PC-3 (cell line): Measurements from ENCODE around the gene KRTAP5-3. TPM values are rescaled to one million over a fixed set of nuclear protein-coding genes. Genes with fewer than 3 reads are reported as not detected.
"Not testable (repeated sequence)": the region's sequence is repeated elsewhere in the genome, so short reads cannot be mapped to it uniquely, and the experiment has no call there.

ENCODE experiments used
- ATAC-seq: fragments of 200-7000 bp; cut with Tn5 transposase; 2 replicates; pipeline ENCODE4 v1.9.1; 2020; ENCODE audit warnings: mild to moderate bottlenecking, moderate library complexity
- BruUV-seq: library from RNA; stranded (reverse); fragments of 400-500 nt; replicated peaks from 2 replicates; lab custom pipeline; 2021; lab: Mats Ljungman, UMichigan
- CTCF ChIA-PET: fragments of 300-600 bp; sonication (Branson Sonifier 250); formaldehyde crosslinking; loops from one replicate; lab custom pipeline; 2022; ENCODE audit warnings: antibody characterized with exemption; lab: Charles Lee
- POLR2A ChIA-PET: fragments of 300-600 bp; sonication (Branson Sonifier 250); formaldehyde crosslinking; loops from one replicate; lab custom pipeline; 2022; ENCODE audit warnings: antibody characterized with exemption; ENCODE audit not compliant: unreplicated experiment; lab: Charles Lee
- DNase-seq: peaks from one replicate; pipeline ENCODE4 v3.0.0-alpha.2; 2015
- H2AFZ ChIP-seq: fragments of 300-600 bp; sonication (generic); 2 replicates; pipeline ENCODE4 v1.6.0; 2016; ENCODE audit warnings: antibody characterized with exemption, low read length
- H3F3A ChIP-seq: fragments of 300-600 bp; sonication (generic); one replicate; pipeline ENCODE4 v1.6.0; 2017; ENCODE audit warnings: antibody characterized with exemption, low read length, control low read depth, mild to moderate bottlenecking; ENCODE audit not compliant: unreplicated experiment
- H3K27ac ChIP-seq: fragments of 300-600 bp; sonication (generic); 2 replicates; pipeline ENCODE4 v1.5.1; 2016; ENCODE audit warnings: mild to moderate bottlenecking, low read length
- H3K27me3 ChIP-seq: fragments of 300-600 bp; sonication (generic); 2 replicates; pipeline ENCODE4 v1.6.1; 2016; ENCODE audit warnings: low read length, mixed read lengths
- H3K36me3 ChIP-seq: fragments of 300-600 bp; sonication (generic); 2 replicates; pipeline ENCODE4 v1.6.1; 2016; ENCODE audit warnings: low read depth, mixed run types, low read length, mixed read lengths
- H3K4me1 ChIP-seq: fragments of 300-600 bp; sonication (generic); 2 replicates; pipeline ENCODE4 v1.5.1; 2016; ENCODE audit warnings: low read length; ENCODE audit not compliant: insufficient read depth
- H3K4me2 ChIP-seq: fragments of 300-600 bp; sonication (generic); 2 replicates; pipeline ENCODE4 v1.6.0; 2016; ENCODE audit warnings: low read length
- H3K4me3 ChIP-seq: fragments of 300-600 bp; sonication (generic); 2 replicates; pipeline ENCODE4 v1.5.1; 2016; ENCODE audit warnings: mild to moderate bottlenecking, low read length, mixed read lengths
- H3K79me2 ChIP-seq: fragments of 300-600 bp; sonication (generic); 2 replicates; pipeline ENCODE4 v1.6.1; 2017; ENCODE audit warnings: low read length, mixed read lengths
- H3K9ac ChIP-seq: fragments of 300-600 bp; sonication (generic); 2 replicates; pipeline ENCODE4 v1.6.0; 2016; ENCODE audit warnings: mild to moderate bottlenecking, low read length
- H3K9me2 ChIP-seq: fragments of 300-600 bp; sonication (generic); replicated peaks from 2 replicates; pipeline ENCODE4 v1.6.1; 2016; ENCODE audit warnings: mixed run types, low read length, mixed read lengths
- H3K9me3 ChIP-seq: fragments of 300-600 bp; sonication (generic); 2 replicates; pipeline ENCODE4 v1.6.1; 2016; ENCODE audit warnings: low read length, mixed read lengths
- H4K20me1 ChIP-seq: fragments of 300-600 bp; sonication (generic); 2 replicates; pipeline ENCODE4 v1.6.1; 2016; ENCODE audit warnings: low read length, mixed read lengths
- EZH2 ChIP-seq: fragments of 300-600 bp; sonication (generic); IDR thresholded peaks from one replicate; pipeline ENCODE4 v1.6.1; 2017; ENCODE audit warnings: antibody characterized with exemption, mild to moderate bottlenecking, low read length; ENCODE audit not compliant: unreplicated experiment
- EZH2phosphoT487 ChIP-seq: fragments of 300-600 bp; sonication (generic); IDR thresholded peaks from 2 replicates; pipeline ENCODE4 v1.6.1; 2018; ENCODE audit warnings: mild to moderate bottlenecking, antibody characterized with exemption, low read length, borderline replicate concordance
- intact Hi-C: fragments of 100-400 bp; cut with micrococcal nuclease; formaldehyde crosslinking; loops from 2 replicates; pipeline ENCODE4 v1.9.0; 2023
- total RNA-seq: library from RNA; depleted of rRNA; stranded (reverse); fragments of >200 nt; gene quantifications from 2 replicates; pipeline ENCODE4 v1.2.3, GENCODE V29; 2014
- TF ChIP-seq, protein P1 (sequence below): fragments of 300-600 bp; sonication (generic); conservative IDR thresholded peaks from 2 replicates; pipeline ENCODE4 v1.5.1; 2017; ENCODE audit warnings: antibody characterized with exemption, low read depth, mild to moderate bottlenecking, low read length

KRTAP5-3 gene
- total RNA-seq, 1 experiment from 2014 or later = not detected

DNA sequence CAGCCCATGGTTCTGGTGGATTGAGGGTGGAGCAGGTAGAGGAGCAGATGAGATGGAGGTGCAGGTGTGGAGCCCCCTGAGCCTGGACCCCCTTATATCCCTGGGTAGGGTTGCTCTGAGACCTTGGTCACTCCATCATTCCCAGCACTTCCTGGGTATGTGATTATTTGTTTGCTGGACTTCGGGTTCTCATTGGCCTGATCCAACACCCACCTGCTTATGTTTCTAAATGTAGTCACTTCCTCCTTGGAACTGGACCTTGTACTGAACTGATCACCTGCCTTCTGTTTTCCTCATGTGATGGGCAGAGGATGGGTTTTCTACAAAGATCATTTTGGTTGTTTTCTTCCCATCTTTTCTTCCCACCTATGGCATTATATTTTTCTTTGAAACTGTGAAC is 13.8 kb upstream of the KRTAP5-3 start, which contains the start of gene KRTAP5-4:
Gene KRTAP5-4, minus strand, starts transcription at position 53 of the 400 bp plus-strand sequence. Its CDS starts 45 bp downstream, at position 8.
- no peak for ATAC-seq
- intact Hi-C loops = no loop called here
- Histone ChIP-seq H3K9ac (no peak within 1 kb of the TSS), H3K9me3 (no peaks in the 10 kb centered on the region), H3K9me2 (no peaks in the 10 kb centered on the region), H2AFZ (no peak within 1 kb of the TSS), H3K27ac (no peak within 1 kb of the TSS), H3K79me2 (no peaks in the 10 kb centered on the region), H3K36me3 (no peaks in the 10 kb centered on the region), H3K4me1 (no peaks in the 10 kb centered on the region), H3F3A (no peaks in the 10 kb centered on the region), H3K4me3 (no peak within 1 kb of the TSS), H3K4me2 (no peak within 1 kb of the TSS), H3K27me3 (peaks cover 17% of the 10 kb centered on the region; the same call in 1 of the 2 replicates), H4K20me1 (no peaks in the 10 kb centered on the region)
- POLR2A ChIA-PET = no interaction called here
- no peak for DNase-seq
- TF ChIP-seq EZH2 (no peak), EZH2phosphoT487 (no peak)
- TF ChIP-seq, protein P1, sequence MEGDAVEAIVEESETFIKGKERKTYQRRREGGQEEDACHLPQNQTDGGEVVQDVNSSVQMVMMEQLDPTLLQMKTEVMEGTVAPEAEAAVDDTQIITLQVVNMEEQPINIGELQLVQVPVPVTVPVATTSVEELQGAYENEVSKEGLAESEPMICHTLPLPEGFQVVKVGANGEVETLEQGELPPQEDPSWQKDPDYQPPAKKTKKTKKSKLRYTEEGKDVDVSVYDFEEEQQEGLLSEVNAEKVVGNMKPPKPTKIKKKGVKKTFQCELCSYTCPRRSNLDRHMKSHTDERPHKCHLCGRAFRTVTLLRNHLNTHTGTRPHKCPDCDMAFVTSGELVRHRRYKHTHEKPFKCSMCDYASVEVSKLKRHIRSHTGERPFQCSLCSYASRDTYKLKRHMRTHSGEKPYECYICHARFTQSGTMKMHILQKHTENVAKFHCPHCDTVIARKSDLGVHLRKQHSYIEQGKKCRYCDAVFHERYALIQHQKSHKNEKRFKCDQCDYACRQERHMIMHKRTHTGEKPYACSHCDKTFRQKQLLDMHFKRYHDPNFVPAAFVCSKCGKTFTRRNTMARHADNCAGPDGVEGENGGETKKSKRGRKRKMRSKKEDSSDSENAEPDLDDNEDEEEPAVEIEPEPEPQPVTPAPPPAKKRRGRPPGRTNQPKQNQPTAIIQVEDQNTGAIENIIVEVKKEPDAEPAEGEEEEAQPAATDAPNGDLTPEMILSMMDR = no peak
- no TSS peak for BruUV-seq
- CTCF ChIA-PET = no interaction called here

DNA sequence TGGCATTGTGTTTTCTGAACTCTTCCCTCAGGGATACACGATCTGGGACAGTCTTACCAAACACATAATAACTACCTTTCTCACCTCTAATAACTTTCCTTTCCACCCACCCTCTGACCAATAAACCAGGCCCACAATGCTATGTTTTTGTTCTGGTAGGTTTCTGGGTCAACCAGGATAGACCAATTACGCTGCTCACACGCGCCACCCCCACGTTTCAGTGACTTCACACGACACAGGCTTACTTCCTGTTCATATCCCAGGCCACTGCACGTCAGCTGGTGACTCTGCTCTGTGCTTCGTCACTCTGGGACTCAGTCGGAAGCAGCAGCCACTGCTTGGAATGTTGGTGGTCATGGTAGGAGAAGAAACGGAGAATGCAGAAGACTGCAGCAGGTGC is 11.2 kb upstream of the KRTAP5-3 start:
- H4K20me1 ChIP-seq = no peaks in the 10 kb centered on the region
- H3K27me3 ChIP-seq = peaks cover 24% of the 10 kb centered on the region
- H3K4me3 ChIP-seq = no peak overlapping the region
- ChIA-PET CTCF (interaction anchor here (0.6 kb wide), 1 partner anchor 24 kb away, joined by 7 read pairs; no protein-coding TSS in a partner anchor), POLR2A (interaction anchor here (0.5 kb wide), 1 partner anchor 19 kb away, joined by 3 read pairs; no protein-coding TSS in a partner anchor)
- no peak for DNase-seq
- no peaks in the 10 kb centered on the region for H3K4me1 ChIP-seq
- H3K9ac ChIP-seq = no peak overlapping the region
- H3K9me3 ChIP-seq = no peaks in the 10 kb centered on the region
- no peak for TF ChIP-seq EZH2
- TF ChIP-seq, protein P1 = no peak
- TF ChIP-seq EZH2phosphoT487 = no peak
- H3K27ac ChIP-seq = no peak overlapping the region
- H3K36me3 ChIP-seq = no peaks in the 10 kb centered on the region
- intact Hi-C loops = no loop called here
- no peaks in the 10 kb centered on the region for H3K9me2 ChIP-seq
- H2AFZ ChIP-seq = no peak overlapping the region
- H3F3A ChIP-seq = no peaks in the 10 kb centered on the region
- ATAC-seq = no peak
- H3K4me2 ChIP-seq = no peak overlapping the region
- no TSS peak for BruUV-seq
- H3K79me2 ChIP-seq = no peaks in the 10 kb centered on the region

DNA sequence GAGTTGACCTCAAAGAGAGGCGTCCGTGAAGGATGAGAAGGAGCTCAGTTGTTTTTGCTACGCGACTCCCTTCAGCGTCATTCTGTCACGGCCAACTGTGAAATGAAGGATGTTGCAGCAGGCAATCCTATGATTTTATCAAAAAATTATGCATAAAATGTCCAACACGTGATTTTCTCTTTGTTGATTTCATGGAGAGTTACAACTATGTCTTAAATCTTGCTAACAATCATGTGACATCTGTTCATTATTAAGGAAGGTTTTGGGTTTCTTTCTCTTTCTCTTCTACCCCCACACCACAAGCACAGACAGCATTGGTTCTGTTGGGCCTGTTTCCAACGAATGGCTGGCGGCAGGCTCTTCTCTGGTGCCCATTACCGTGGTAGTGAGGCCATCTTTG is 10.0 kb upstream of the KRTAP5-3 start:
- no peak overlapping the region for H3K4me2 ChIP-seq
- H2AFZ ChIP-seq = no peak overlapping the region
- DNase-seq (no peak), ATAC-seq (no peak)
- BruUV-seq = no TSS peak
- H3K4me1 ChIP-seq = no peaks in the 10 kb centered on the region
- ChIA-PET CTCF (interaction anchor here (0.7 kb wide), 1 partner anchor 71 kb away, joined by 3 read pairs; no protein-coding TSS in a partner anchor), POLR2A (no interaction called here)
- no peak for TF ChIP-seq EZH2
- TF ChIP-seq EZH2phosphoT487 = no peak
- TF ChIP-seq, protein P1 = no peak
- no peaks in the 10 kb centered on the region for H3K9me3 ChIP-seq
- no peak overlapping the region for H3K4me3 ChIP-seq
- intact Hi-C loops = no loop called here
- peaks cover 32% of the 10 kb centered on the region for H3K27me3 ChIP-seq
- H3K79me2 ChIP-seq = no peaks in the 10 kb centered on the region
- H4K20me1 ChIP-seq = no peaks in the 10 kb centered on the region
- no peaks in the 10 kb centered on the region for H3K9me2 ChIP-seq
- H3K9ac ChIP-seq = no peak overlapping the region
- H3K27ac ChIP-seq = no peak overlapping the region
- H3K36me3 ChIP-seq = no peaks in the 10 kb centered on the region
- no peaks in the 10 kb centered on the region for H3F3A ChIP-seq

DNA sequence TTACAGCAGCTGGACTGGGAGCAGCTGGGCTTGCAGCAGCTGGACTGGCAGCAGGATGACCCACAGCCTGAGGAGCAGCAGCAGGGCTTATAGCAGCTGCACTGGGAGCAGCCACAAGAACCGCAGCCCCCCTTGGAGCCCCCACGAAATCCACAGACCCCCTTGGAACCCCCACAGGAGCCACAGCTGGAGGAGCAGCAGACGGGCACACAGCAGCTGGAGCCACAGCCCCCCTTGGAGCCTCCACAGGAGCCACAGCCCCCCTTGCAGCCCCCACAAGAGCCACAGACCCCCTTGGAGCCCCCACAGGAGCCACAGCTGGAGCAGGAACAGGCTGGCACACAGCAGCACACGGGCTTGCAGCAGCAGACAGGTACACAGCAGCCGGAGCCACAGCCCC is 362 bp downstream of the KRTAP5-3 start:
- intact Hi-C loops = not testable (repeated sequence)

More for the DNA sequence above, 362 bp downstream of the KRTAP5-3 start:
- H2AFZ ChIP-seq, CTCF ChIA-PET, H3K27ac ChIP-seq, DNase-seq, H3K36me3 ChIP-seq, H3K9me2 ChIP-seq, H3F3A ChIP-seq, ATAC-seq, H3K4me3 ChIP-seq, H3K9me3 ChIP-seq, BruUV-seq, H3K9ac ChIP-seq, H4K20me1 ChIP-seq, H3K79me2 ChIP-seq, H3K4me1 ChIP-seq, H3K4me2 ChIP-seq: not testable (repeated sequence)
- peaks cover 16% of the 10 kb centered on the region for H3K27me3 ChIP-seq
- POLR2A ChIA-PET = interaction anchor here (0.6 kb wide), 1 partner anchor 24 kb away, joined by 26 read pairs; no protein-coding TSS in a partner anchor
